ENCODE results near the gene IKZF4.
A peak's percentile ranks its signal among the peaks of the same experiment; 100 is the strongest.
"Not testable (repeated sequence)": the region's sequence is repeated elsewhere in the genome, so short reads cannot be mapped to it uniquely, and the experiment has no call there.

Gene IKZF4

DNA sequence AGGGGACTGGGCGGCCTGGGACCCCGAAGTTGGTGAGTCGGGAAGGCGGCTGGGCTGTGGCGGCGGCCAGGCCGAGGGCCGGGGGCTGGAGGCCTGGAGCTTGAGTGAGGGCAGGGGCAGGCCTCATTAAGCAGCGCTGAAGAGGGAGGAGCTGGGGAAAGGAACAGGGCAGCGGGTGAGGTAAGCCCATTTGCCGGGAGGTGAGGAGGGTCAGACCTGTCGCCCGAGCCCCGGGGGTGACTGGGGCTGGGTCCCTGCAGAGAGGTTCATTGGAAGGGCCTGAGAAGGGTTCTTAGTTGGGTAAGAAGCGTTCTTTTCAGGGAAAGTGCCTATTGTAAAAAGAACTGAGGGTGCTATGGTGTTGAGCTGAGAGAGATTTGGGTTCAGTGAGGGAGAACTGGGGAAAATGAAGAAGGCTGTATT, 46.5 kb upstream of the IKZF4 start:
- H3K4me3 ChIP-seq (ENCODE audit: low read depth in 1 of 2, low read length in 1 of 2) = peak overlapping the region; percentile 78 to 96
- peak overlapping the region; percentile 91 for H3K27ac ChIP-seq
- H3K9me3 ChIP-seq = no peaks in the 10 kb centered on the region
- TF ChIP-seq, protein P1, sequence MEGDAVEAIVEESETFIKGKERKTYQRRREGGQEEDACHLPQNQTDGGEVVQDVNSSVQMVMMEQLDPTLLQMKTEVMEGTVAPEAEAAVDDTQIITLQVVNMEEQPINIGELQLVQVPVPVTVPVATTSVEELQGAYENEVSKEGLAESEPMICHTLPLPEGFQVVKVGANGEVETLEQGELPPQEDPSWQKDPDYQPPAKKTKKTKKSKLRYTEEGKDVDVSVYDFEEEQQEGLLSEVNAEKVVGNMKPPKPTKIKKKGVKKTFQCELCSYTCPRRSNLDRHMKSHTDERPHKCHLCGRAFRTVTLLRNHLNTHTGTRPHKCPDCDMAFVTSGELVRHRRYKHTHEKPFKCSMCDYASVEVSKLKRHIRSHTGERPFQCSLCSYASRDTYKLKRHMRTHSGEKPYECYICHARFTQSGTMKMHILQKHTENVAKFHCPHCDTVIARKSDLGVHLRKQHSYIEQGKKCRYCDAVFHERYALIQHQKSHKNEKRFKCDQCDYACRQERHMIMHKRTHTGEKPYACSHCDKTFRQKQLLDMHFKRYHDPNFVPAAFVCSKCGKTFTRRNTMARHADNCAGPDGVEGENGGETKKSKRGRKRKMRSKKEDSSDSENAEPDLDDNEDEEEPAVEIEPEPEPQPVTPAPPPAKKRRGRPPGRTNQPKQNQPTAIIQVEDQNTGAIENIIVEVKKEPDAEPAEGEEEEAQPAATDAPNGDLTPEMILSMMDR (IDR thresholded peaks at IDR 0.05) = no peak
- H3K36me3 ChIP-seq = no peaks in the 10 kb centered on the region
- H3K27me3 ChIP-seq = no peaks in the 10 kb centered on the region
- H3K4me1 ChIP-seq (ENCODE audit: control insufficient read depth in 1 of 2, insufficient read depth in 1 of 2, low read depth in 1 of 2, low read length in 1 of 2) = peaks cover 57 to 61% of the 10 kb centered on the region in 2 experiments

DNA sequence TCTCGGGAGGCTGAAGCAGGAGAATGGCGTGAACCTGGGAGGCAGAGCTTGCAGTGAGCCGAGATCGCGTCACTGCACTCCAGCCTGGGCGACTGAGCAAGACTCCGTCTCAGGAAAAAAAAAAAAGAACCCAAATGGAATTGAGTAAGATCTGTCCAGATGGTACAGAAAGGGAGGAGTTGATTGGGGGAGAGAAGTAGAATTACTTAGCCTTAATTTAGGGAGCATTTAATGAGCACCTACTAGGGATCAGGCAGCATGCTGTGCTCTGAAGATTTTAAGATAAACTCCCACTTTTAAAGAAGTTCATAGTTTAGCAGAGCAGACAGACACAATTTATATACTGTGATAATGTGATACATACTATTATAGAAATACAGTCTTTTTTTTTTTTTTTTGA, 42.5 kb upstream of the IKZF4 start:
- TF ChIP-seq, protein P1 (IDR thresholded peaks at IDR 0.05) = no peak
- Histone ChIP-seq H3K4me1 (ENCODE audit: control insufficient read depth in 1 of 2, insufficient read depth in 1 of 2, low read depth in 1 of 2, low read length in 1 of 2) (peaks cover 72 to 85% of the 10 kb centered on the region in 2 experiments), H3K4me3 (ENCODE audit: low read depth in 1 of 2, low read length in 1 of 2) (no peak overlapping the region), H3K27ac (peak overlapping the region; percentile 65), H3K27me3 (no peaks in the 10 kb centered on the region), H3K36me3 (peaks cover 14% of the 10 kb centered on the region), H3K9me3 (no peaks in the 10 kb centered on the region)

DNA sequence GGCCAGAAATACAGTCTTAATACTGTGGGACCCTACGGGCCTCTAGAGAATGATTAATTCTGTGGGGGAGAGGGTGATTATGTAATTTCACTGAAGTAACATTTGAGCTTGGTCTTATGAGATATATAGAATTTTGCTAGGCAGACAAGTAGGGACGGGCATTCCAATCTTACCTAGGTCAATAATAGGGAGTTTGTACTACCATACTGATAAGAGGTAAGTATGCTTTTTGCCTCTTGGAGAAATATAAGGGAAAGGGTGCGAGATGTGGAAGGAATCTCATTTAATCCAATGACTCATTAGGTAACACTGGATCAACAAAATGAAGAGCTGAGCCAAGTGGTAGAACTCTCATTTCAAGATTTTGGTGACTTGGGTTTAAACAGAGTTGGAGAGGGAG, 41.8 kb upstream of the IKZF4 start:
- H3K4me3 ChIP-seq (ENCODE audit: low read depth in 1 of 2, low read length in 1 of 2) = no peak overlapping the region
- H3K36me3 ChIP-seq = peaks cover 18% of the 10 kb centered on the region
- TF ChIP-seq, protein P1 (IDR thresholded peaks at IDR 0.05) = no peak
- H3K9me3 ChIP-seq = no peaks in the 10 kb centered on the region
- H3K4me1 ChIP-seq (ENCODE audit: control insufficient read depth in 1 of 2, insufficient read depth in 1 of 2, low read depth in 1 of 2, low read length in 1 of 2) = peaks cover 79 to 92% of the 10 kb centered on the region in 2 experiments
- peak overlapping the region; percentile 65 for H3K27ac ChIP-seq
- H3K27me3 ChIP-seq = no peaks in the 10 kb centered on the region

DNA sequence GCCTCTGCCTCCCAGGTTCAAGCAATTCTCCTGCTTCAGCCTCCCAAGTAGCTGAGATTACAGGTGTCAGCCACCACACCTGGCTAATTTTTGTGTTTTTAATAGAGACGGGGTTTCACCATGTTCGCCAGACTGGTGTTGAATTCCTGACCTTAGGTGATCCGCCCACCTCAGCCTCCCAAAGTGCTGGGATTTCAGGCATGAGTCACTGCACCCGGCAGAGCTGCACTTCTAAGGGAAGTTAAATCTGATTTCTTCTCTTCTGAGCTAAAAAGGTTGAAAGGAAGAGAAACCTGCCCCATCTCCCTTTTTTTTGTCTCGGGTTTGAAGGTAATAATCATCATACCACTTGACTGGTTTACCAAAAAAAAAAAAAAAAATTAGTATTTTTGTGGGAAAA, 39.0 kb upstream of the IKZF4 start:
- H3K27me3 ChIP-seq; H3K4me3 ChIP-seq (ENCODE audit: low read depth in 1 of 2, low read length in 1 of 2); H3K9me3 ChIP-seq: not testable (repeated sequence)
- peak overlapping the region; percentile 73 for H3K27ac ChIP-seq
- H3K36me3 ChIP-seq = peaks cover 30% of the 10 kb centered on the region
- peaks cover 74 to 86% of the 10 kb centered on the region in 2 experiments for H3K4me1 ChIP-seq (ENCODE audit: control insufficient read depth in 1 of 2, insufficient read depth in 1 of 2, low read depth in 1 of 2, low read length in 1 of 2)

DNA sequence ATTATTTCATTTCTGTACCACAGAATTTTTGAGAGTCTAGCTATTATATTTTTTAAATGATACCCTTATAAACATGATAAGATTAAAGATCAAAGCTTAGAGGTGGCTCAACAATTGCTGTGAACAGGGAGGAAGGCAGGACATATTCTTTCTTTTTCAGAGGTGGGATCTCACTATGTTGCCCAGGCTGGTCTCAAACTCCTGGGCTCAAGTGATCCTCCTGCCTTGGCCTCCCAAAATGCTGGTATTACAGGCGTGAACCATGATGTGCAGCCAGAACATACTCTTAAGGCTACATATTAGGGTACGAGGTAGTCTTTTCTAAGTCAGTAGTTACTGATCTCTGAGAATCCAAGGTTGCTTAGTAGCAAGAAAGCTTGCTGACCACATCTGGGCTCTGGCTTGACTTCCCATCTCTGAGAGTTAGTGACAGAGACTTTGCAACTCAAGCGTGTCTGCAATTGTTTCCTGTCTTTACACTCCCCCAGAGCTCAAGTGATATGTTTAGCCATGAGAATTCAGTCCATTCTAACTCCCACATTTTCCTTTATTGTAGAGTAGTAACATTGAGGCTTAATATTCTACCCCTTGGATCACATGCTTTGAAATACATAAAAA, 38.4 kb upstream of the IKZF4 start:
- TF ChIP-seq, protein P1 (IDR thresholded peaks at IDR 0.05) = no peak
- Histone ChIP-seq H3K36me3 (peaks cover 36% of the 10 kb centered on the region), H3K4me3 (ENCODE audit: low read depth in 1 of 2, low read length in 1 of 2) (no peak overlapping the region)

DNA sequence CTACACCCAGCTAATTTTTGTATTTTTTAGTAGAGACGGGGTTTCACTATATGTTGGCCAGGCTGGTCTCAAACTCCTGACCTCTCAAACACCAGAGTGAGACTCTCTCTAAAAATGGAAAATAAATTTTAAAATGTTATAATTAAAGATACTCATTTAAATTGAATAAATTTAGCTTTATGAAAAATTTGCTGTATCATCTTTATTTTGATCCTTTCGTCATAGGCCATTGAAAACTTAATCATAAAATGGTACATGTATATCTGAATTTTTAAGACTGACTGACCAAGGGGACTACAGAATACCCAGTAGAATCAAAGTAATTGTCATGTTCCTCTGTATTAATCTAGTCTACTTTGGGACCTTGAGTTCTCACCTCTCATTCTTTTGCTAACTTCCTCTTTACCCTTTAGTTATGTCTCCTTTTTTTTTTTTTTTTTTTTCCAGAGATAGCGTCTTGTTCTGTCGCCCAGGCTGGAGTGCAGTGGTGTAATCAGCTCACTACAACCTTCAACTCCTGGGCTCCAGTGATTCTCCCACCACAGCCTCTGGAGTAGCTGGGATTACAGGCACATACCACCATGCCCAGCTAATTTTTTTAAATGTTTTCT, 37.5 kb upstream of the IKZF4 start:
- Histone ChIP-seq H3K27me3 (no peaks in the 10 kb centered on the region), H3K36me3 (peaks cover 45% of the 10 kb centered on the region), H3K4me1 (ENCODE audit: control insufficient read depth in 1 of 2, insufficient read depth in 1 of 2, low read depth in 1 of 2, low read length in 1 of 2) (peaks cover 60 to 72% of the 10 kb centered on the region in 2 experiments), H3K27ac (peak overlapping the region; percentile 73), H3K4me3 (ENCODE audit: low read depth in 1 of 2, low read length in 1 of 2) (no peak overlapping the region), H3K9me3 (no peaks in the 10 kb centered on the region)
- TF ChIP-seq, protein P1 (IDR thresholded peaks at IDR 0.05) = no peak

More for the DNA sequence above, 38.4 kb upstream of the IKZF4 start:
- no peaks in the 10 kb centered on the region for H3K9me3 ChIP-seq
- H3K27ac ChIP-seq = peak overlapping the region; percentile 73
- no peaks in the 10 kb centered on the region for H3K27me3 ChIP-seq
- H3K4me1 ChIP-seq (ENCODE audit: control insufficient read depth in 1 of 2, insufficient read depth in 1 of 2, low read depth in 1 of 2, low read length in 1 of 2) = peaks cover 69 to 80% of the 10 kb centered on the region in 2 experiments

Measured in neutrophil (primary cell).